NCI-H1417 treated with DMSO at 0.1 percent for 48 hours (cell line): Measurements from ENCODE around the gene MORN3.
"Not testable (repeated sequence)": the region's sequence is repeated elsewhere in the genome, so short reads cannot be mapped to it uniquely, and the experiment has no call there.

Experiments
- DNase-seq: peaks from one replicate; lab custom pipeline; 2025; lab: John Stamatoyannopoulos, UW

MORN3 gene

GRCh38 chr12:121669521-121669900, at the start of gene MORN3:
TSS of gene MORN3 (minus strand) at chr12:121669654. CDS start at chr12:121669483, 171 bp downstream.
- no peak for DNase-seq

GRCh38 chr12:121718653-121719239, 49.3 kb upstream of the MORN3 start:
- no peak for DNase-seq

- no peak for DNase-seq
Observed at GRCh38 chr12:121717041-121717699, 47.7 kb upstream of the MORN3 start.

- DNase-seq, result no peak
Observed at GRCh38 chr12:121715862-121716435, 46.5 kb upstream of the MORN3 start.

GRCh38 chr12:121715055-121715454, 45.6 kb upstream of the MORN3 start:
- not testable (repeated sequence) for DNase-seq

GRCh38 chr12:121713793-121714192, 44.3 kb upstream of the MORN3 start:
- DNase-seq, result no peak

GRCh38 chr12:121713257-121713777, 43.9 kb upstream of the MORN3 start:
- no peak for DNase-seq

GRCh38 chr12:121712461-121713256, 43.2 kb upstream of the MORN3 start, which contains the start of gene TMEM120B:
TSS of gene TMEM120B (plus strand) at chr12:121712752. CDS start at chr12:121712896, 144 bp downstream.
- DNase-seq, result no peak

- no peak for DNase-seq
Observed at GRCh38 chr12:121712190-121712460, 42.7 kb upstream of the MORN3 start.

- no peak for DNase-seq
Observed at GRCh38 chr12:121711361-121712189, 42.1 kb upstream of the MORN3 start.

- DNase-seq, result no peak
Observed at GRCh38 chr12:121709478-121709961, 40.1 kb upstream of the MORN3 start.

- not testable (repeated sequence) for DNase-seq
Observed at GRCh38 chr12:121709064-121709424, 39.6 kb upstream of the MORN3 start.

GRCh38 chr12:121708313-121709063, 39.0 kb upstream of the MORN3 start:
- no peak for DNase-seq

- DNase-seq, result no peak
Observed at GRCh38 chr12:121705514-121705913, 36.1 kb upstream of the MORN3 start.

GRCh38 chr12:121702944-121703343, 33.5 kb upstream of the MORN3 start:
- DNase-seq, result no peak

- no peak for DNase-seq
Observed at GRCh38 chr12:121701667-121702277, 32.3 kb upstream of the MORN3 start.

- not testable (repeated sequence) for DNase-seq
Observed at GRCh38 chr12:121697861-121698260, 28.4 kb upstream of the MORN3 start.

- DNase-seq, result peak; percentile 21
Observed at GRCh38 chr12:121697093-121697698, 27.7 kb upstream of the MORN3 start.

- no peak for DNase-seq
Observed at GRCh38 chr12:121693155-121693687, 23.8 kb upstream of the MORN3 start.

GRCh38 chr12:121692744-121693143, 23.3 kb upstream of the MORN3 start:
- DNase-seq, result not testable (repeated sequence)
